Gastrocnemius medialis (tissue), 4 donors: ENCODE measurements around the gene RGS17.

Source experiments
- CTCF ChIP-seq, 5 experiments: fragments of 450-650 bp in 3 of 5; fragments of 200-600 bp in 2 of 5; sonication (generic) in 2 of 5; IDR thresholded peaks in 4 of 5; conservative IDR thresholded peaks in 1 of 5; 1 replicate in 4 of 5; 2 replicates in 1 of 5; pipeline ENCODE4 v1.5.1; 2016 to 2019; ENCODE audit warnings: antibody characterized with exemption in 5 of 5, mild to moderate bottlenecking in 3 of 5, moderate library complexity in 3 of 5
- POLR2A ChIP-seq, 2 donors: fragments of 450-650 bp; IDR thresholded peaks; one replicate each; pipeline ENCODE4 v1.6.1; 2017; ENCODE audit warnings: antibody characterized with exemption in 2 of 2, mild to moderate bottlenecking in 2 of 2, moderate library complexity in 2 of 2

- TF ChIP-seq CTCF (IDR thresholded peaks at IDR 0.05 in 4 of 5, conservative IDR thresholded peaks at IDR 0.05 in 1 of 5) (no peak), POLR2A (IDR thresholded peaks at IDR 0.05) (no peak)
Observed at GRCh38 chr6:153048631-153049030, 82.5 kb downstream of the RGS17 start.
